HEK293T (cell line): ENCODE measurements around the gene FAM76A.

ENCODE experiments used
- CTCF ChIA-PET: fragments of 350-600 bp; formaldehyde crosslinking; extraction: SDS; loops from one replicate; lab custom pipeline; 2021; ENCODE audit warnings: antibody characterized with exemption, inconsistent platforms; lab: Yijun Ruan, JAX
- POLR2A ChIA-PET: fragments of 350-600 bp; formaldehyde crosslinking; extraction: SDS; loops from one replicate; lab custom pipeline; 2020; ENCODE audit warnings: antibody characterized with exemption, inconsistent platforms; lab: Yijun Ruan, JAX
- DNase-seq: peaks from one replicate; pipeline ENCODE4 v3.0.0; 2012; ENCODE audit warnings: mixed read lengths; ENCODE audit errors: extremely low spot score
- ARNT ChIP-seq: fragments of 450-650 bp; IDR thresholded peaks from 2 replicates; pipeline ENCODE4 v1.6.1; 2017; ENCODE audit warnings: mild to moderate bottlenecking
- BHLHE40 ChIP-seq: fragments of 450-650 bp; IDR thresholded peaks from 2 replicates; pipeline ENCODE4 v1.6.1; 2016; ENCODE audit warnings: mild to moderate bottlenecking, moderate library complexity, borderline replicate concordance
- CTBP1 ChIP-seq: fragments of 450-650 bp; IDR thresholded peaks from 2 replicates; pipeline ENCODE4 v1.6.1; 2016; ENCODE audit warnings: borderline replicate concordance
- ELF4 ChIP-seq: fragments of 450-650 bp; IDR thresholded peaks from 2 replicates; pipeline ENCODE4 v1.6.1; 2017; ENCODE audit warnings: antibody characterized with exemption
- FOXA1 ChIP-seq: fragments of 450-650 bp; IDR thresholded peaks from 2 replicates; pipeline ENCODE4 v1.6.1; 2016; ENCODE audit warnings: mild to moderate bottlenecking
- FOXK2 ChIP-seq: fragments of 450-650 bp; IDR thresholded peaks from 2 replicates; pipeline ENCODE4 v1.6.1; 2016; ENCODE audit warnings: mild to moderate bottlenecking
- FOXM1 ChIP-seq: fragments of 450-650 bp; IDR thresholded peaks from 2 replicates; pipeline ENCODE4 v1.6.1; 2017; ENCODE audit warnings: mild to moderate bottlenecking, borderline replicate concordance
- HDGF ChIP-seq: fragments of 450-650 bp; IDR thresholded peaks from 2 replicates; pipeline ENCODE4 v1.6.1; 2017; ENCODE audit warnings: antibody characterized with exemption, borderline replicate concordance
- L3MBTL2 ChIP-seq: fragments of 450-650 bp; conservative IDR thresholded peaks from 2 replicates; pipeline ENCODE4 v1.6.1; 2016; ENCODE audit warnings: mild to moderate bottlenecking
- LEF1 ChIP-seq: fragments of 450-650 bp; IDR thresholded peaks from 2 replicates; pipeline ENCODE4 v1.6.1; 2017; ENCODE audit warnings: mild to moderate bottlenecking, borderline replicate concordance
- NFRKB ChIP-seq: fragments of 450-650 bp; IDR thresholded peaks from 2 replicates; pipeline ENCODE4 v1.6.1; 2016; ENCODE audit warnings: mild to moderate bottlenecking, moderate library complexity
- PKNOX1 ChIP-seq: fragments of 450-650 bp; IDR thresholded peaks from 2 replicates; pipeline ENCODE4 v1.6.1; 2016
- SP1 ChIP-seq: fragments of 450-650 bp; IDR thresholded peaks from 2 replicates; pipeline ENCODE4 v1.6.1; 2017
- SUZ12 ChIP-seq: fragments of 450-650 bp; IDR thresholded peaks from 2 replicates; pipeline ENCODE4 v1.6.1; 2016; ENCODE audit warnings: mild to moderate bottlenecking
- TARDBP ChIP-seq: fragments of 450-650 bp; IDR thresholded peaks from 2 replicates; pipeline ENCODE4 v1.6.1; 2016
- ZNF384 ChIP-seq: fragments of 450-650 bp; IDR thresholded peaks from 2 replicates; pipeline ENCODE4 v1.6.1; 2016

FAM76A gene

GRCh38 chr1:27759236-27759635, 33.5 kb downstream of the FAM76A start:
- ChIA-PET POLR2A (no interaction called here), CTCF (interaction anchor here (1.1 kb wide), 1 partner anchor 90 kb away, joined by 4 read pairs; no protein-coding TSS in a partner anchor)
- TF ChIP-seq L3MBTL2 = no peak
- no peak for TF ChIP-seq PKNOX1
- TF ChIP-seq SP1 = no peak
- TF ChIP-seq ARNT = no peak
- no peak for TF ChIP-seq LEF1
- no peak for TF ChIP-seq BHLHE40

GRCh38 chr1:27760426-27760825, 34.7 kb downstream of the FAM76A start:
- ChIA-PET CTCF (interaction anchor here (0.6 kb wide), 2 partner anchors 254 to 415 kb away, joined by 3 to 9 read pairs; no protein-coding TSS in a partner anchor), POLR2A (interaction anchor here (1.1 kb wide), 1 partner anchor 12 kb away, joined by 3 read pairs; the partner anchor contains the start of gene STX12)
- DNase-seq = no peak
- TF ChIP-seq TARDBP = no peak
- no peak for TF ChIP-seq L3MBTL2

More at GRCh38 chr1:27759236-27759635, 33.5 kb downstream of the FAM76A start:
- no peak for DNase-seq

- CTCF ChIA-PET = interaction anchor here (0.6 kb wide), 1 partner anchor 598 kb away, joined by 3 read pairs; no protein-coding TSS in a partner anchor
- DNase-seq = no peak
- TF ChIP-seq LEF1 (no peak), FOXM1 (no peak), NFRKB (no peak), BHLHE40 (no peak), FOXK2 (no peak), SUZ12 (no peak), FOXA1 (no peak), ARNT (no peak), HDGF (no peak), ZNF384 (no peak), CTBP1 (no peak), TARDBP (no peak), SP1 (no peak), L3MBTL2 (no peak), ELF4 (no peak), PKNOX1 (no peak)
- POLR2A ChIA-PET = no interaction called here
These were observed 36.3 kb downstream of the FAM76A start for GRCh38 chr1:27762033-27762432.

GRCh38 chr1:27763358-27763757, 37.6 kb downstream of the FAM76A start:
- CTCF ChIA-PET = no interaction called here
- POLR2A ChIA-PET = interaction anchor here (1.7 kb wide), 1 partner anchor 10 kb away, joined by 7 read pairs; the partner anchor contains the start of gene STX12
- TF ChIP-seq CTBP1 = no peak
- no peak for TF ChIP-seq FOXM1
- TF ChIP-seq ZNF384 = no peak
- TF ChIP-seq LEF1 = no peak
- no peak for TF ChIP-seq ELF4
- TF ChIP-seq SUZ12 = no peak
- TF ChIP-seq L3MBTL2 = no peak
- no peak for TF ChIP-seq FOXA1
- TF ChIP-seq PKNOX1 = no peak
- no peak for TF ChIP-seq ARNT
- no peak for TF ChIP-seq HDGF
- no peak for TF ChIP-seq NFRKB
- TF ChIP-seq TARDBP = no peak
- no peak for TF ChIP-seq BHLHE40
- DNase-seq = no peak

- no peak for TF ChIP-seq ARNT
- no peak for TF ChIP-seq FOXM1
- TF ChIP-seq LEF1 = no peak
- TF ChIP-seq TARDBP = no peak
- no peak for TF ChIP-seq L3MBTL2
- no peak for TF ChIP-seq SUZ12
- TF ChIP-seq BHLHE40 = no peak
- no peak for TF ChIP-seq NFRKB
- no peak for TF ChIP-seq CTBP1
- TF ChIP-seq ZNF384 = no peak
- TF ChIP-seq SP1 = no peak
- TF ChIP-seq FOXA1 = no peak
- no peak for TF ChIP-seq ELF4
- TF ChIP-seq HDGF = no peak
- TF ChIP-seq PKNOX1 = no peak
- TF ChIP-seq FOXK2 = no peak
- DNase-seq = no peak
- ChIA-PET POLR2A (no interaction called here), CTCF (no interaction called here)
These were observed 44.6 kb downstream of the FAM76A start for GRCh38 chr1:27770293-27770830.
